Activated effector memory CD4-positive, alpha-beta T cell treated with Interleukin-2 at 50 U/mL for 16 hours (primary cell): ENCODE results near the gene FAAP100.

Experiments used
- DNase-seq: peaks from one replicate; pipeline ENCODE4 v3.0.0-alpha.2; 2020

The FAAP100 gene

GRCh38 chr17:81551458-81552243 lies 502 bp downstream of the FAAP100 start:
- no peak for DNase-seq

DNA sequence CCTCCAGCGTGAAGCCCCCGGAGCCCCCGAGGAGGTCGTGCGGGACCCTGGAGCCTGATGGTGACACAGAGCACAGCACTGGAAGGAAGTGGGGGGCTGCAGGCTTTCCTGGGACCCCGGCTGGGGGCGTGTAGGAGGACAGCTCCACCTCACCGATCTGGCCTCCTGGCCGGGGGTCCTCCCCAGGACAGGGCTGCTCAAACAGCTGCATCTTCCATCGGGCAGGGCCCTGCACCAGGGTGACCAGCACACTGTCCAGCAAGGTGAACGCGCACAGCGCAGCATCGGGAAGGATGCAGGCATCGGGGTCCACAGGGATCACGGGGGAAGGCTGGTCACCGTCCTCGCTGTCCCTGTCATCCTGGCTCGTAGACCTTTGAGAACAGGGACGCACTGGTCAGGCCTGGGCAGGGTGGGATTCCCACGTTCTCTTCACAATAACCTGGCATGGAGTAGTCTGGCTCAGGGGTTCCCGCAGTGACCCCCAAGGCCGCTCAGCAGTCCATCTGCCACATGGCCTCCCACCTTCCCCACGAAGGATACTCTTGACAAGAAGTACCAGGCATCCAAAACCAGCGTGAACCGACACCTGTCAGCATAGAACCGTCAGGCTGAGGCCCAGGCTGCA lies 1.2 kb downstream of the FAAP100 start:
- no peak for DNase-seq

GRCh38 chr17:81550285-81550684 lies 1.9 kb downstream of the FAAP100 start:
- no peak for DNase-seq

DNA sequence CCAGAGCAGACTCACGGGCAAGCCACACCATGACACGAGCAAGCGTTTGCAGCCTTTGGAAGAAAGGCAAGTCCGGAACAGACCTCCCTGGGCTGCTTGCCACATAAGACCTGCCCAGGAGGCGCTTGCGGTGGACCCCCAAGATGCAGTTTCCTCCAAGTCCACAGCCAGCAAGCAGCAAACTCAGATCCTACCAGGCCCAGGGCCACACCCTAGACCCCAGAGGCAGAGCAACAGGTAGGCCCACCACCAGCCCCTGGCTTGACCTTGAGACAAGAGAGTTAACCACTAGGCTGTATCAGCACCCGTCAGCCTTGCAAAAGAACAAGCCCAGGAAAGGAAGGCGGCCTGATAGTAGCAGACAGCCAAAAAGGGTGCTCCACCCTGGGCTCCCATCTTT lies 2.3 kb downstream of the FAAP100 start:
- no peak for DNase-seq

- no peak for DNase-seq
These were observed 3.1 kb downstream of the FAAP100 start for GRCh38 chr17:81549031-81549557.

GRCh38 chr17:81547614-81547982 lies 4.6 kb downstream of the FAAP100 start:
- no peak for DNase-seq

DNA sequence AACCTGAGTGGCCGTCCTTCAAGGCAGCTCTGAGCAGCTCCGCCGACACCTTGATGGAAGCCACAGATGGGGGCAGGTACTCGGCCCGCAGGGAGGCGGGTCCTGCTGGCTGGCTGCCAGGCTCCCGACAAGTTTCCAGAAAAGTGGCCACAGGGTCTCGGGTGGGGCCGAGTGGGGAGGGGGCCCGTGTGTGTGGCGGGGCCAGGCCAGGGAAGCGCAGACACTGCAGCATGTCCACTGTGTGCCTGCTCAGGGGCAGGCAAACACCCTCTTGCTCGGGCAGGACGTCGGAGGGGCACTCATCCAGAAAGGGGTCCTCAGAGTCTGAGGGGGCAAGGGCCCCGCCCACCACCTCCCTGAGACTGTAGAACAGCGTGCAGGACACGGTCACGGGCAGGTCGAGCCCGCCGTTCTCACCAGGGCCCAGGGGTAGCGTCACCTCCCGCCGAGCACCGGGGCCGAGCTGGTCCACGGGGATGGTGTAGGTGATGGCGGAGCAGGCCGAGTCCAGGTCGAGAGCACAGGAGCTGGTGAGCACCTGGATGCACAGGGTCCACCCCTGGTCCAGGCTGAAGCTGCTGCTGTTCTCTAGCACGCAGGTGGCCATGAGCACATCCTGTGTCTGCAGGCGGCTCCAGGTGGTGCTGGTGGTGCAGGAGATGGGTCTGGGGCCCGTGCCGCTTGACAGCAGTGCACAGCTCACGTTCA lies 5.1 kb downstream of the FAAP100 start:
- DNase-seq, result no peak

GRCh38 chr17:81545160-81545949 lies 6.8 kb downstream of the FAAP100 start:
- no peak for DNase-seq

DNA sequence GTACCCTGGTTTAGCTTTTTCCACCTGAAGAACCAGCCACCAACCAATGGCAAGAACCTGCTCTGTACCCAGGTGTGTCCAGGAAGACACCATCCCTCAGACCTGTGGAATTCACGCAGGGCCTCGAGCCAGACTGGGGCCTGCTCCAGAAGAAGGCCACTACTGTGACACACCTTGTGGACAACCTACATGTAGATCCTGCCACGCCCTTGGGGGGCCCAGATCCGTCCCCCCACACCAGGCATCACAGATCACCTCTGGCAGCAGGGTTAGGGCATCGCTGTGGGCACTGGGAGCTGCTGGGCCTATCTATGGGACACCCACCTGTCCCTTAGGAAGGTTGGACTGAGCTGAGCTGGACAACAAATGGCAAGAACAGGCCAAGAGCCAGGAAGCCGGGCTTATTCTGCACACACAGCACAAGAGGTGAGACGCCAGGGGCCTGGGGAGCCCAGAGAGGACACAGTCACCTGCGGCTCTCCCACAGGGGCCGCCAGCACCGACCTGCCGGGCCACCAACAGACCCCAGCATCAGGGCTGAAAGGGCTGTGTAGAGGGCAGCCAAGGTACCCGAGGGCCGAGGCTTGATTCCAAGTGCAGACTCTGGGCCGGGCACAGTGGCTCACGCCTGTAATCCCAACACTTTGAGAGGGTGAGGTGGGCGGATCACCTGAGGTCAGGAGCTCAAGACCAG lies 7.7 kb downstream of the FAAP100 start:
- no peak for DNase-seq

DNA sequence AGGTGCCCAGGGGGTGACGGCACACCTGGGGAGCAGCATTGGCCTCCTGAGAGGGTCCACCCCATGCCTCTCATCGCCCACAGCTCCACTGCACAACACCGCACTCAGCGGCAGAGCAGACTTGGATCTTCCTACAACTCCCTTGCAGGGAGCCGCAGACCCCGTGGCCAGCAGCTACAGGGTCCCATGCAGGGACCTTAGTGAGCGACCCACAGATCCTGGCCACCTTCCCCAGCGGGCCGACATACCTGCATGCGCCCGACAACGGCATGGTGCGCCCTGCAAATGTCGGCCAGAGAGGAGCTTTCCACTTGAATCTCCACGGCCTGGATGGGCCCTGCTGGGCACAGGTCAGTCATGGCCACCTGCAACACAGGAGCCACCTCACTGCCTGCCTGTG lies 8.4 kb downstream of the FAAP100 start:
- DNase-seq, result no peak

GRCh38 chr17:81543339-81543675 lies 8.8 kb downstream of the FAAP100 start:
- no peak for DNase-seq

- no peak for DNase-seq
These were observed 9.5 kb downstream of the FAAP100 start for GRCh38 chr17:81542431-81543338.

- DNase-seq, result no peak
These were observed 11.0 kb downstream of the FAAP100 start for GRCh38 chr17:81541123-81541522.

DNA sequence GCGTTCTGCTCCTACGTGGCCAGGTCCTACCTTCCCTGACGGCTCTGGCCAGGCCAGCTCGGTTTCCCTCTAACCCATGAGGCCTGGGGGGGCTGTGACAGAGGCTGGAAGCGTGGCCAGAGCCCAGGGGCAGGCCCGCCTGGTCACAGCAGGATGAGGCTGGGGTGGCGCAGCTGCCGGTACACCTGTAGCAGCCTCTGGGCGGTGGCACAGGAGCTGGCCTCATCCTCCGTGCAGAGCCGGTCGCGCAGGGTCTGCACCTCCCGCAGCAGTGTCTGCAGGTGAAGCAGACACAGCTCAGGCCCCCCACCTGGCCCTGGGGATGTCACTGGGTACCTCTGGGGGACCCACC lies 11.5 kb downstream of the FAAP100 start:
- DNase-seq, result no peak

- no peak for DNase-seq
These were observed 12.0 kb downstream of the FAAP100 start for GRCh38 chr17:81539961-81540675.

- DNase-seq, result no peak
These were observed 12.6 kb downstream of the FAAP100 start for GRCh38 chr17:81539571-81539900.

- DNase-seq, result no peak
These were observed 13.2 kb downstream of the FAAP100 start for GRCh38 chr17:81538651-81539570.

- DNase-seq, result no peak
These were observed 14.1 kb downstream of the FAAP100 start for GRCh38 chr17:81537856-81538555.

DNA sequence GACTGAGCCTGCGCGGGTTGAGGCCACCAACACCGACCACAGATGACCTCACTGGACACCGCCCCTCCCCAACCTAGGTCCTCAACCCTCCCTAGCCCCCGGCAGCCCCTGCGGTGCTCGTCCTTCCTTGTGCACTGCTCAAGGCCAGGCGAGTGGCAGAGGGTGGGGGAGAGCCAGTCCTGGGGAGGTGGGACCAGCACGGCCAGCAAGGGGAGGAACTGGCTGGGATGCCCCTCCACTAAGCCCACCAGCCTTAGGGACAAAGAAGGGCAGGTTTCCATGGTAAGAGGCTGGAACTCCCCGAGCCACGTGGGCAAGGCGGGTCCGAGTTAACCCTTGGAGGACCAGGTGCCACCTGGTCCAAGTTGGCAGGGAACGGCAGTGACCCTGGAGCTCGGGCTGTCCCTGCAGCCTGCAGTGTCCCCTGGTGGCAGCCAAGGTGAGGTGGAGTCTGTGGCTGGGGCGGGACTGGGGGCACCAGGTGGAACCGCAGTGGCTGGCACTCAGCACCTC lies 14.8 kb downstream of the FAAP100 start:
- DNase-seq, result no peak
